Measurements from ENCODE around the gene EVI5L.
"Not testable (repeated sequence)": the region's sequence is repeated elsewhere in the genome, so short reads cannot be mapped to it uniquely, and the experiment has no call there.

Gene EVI5L

DNA sequence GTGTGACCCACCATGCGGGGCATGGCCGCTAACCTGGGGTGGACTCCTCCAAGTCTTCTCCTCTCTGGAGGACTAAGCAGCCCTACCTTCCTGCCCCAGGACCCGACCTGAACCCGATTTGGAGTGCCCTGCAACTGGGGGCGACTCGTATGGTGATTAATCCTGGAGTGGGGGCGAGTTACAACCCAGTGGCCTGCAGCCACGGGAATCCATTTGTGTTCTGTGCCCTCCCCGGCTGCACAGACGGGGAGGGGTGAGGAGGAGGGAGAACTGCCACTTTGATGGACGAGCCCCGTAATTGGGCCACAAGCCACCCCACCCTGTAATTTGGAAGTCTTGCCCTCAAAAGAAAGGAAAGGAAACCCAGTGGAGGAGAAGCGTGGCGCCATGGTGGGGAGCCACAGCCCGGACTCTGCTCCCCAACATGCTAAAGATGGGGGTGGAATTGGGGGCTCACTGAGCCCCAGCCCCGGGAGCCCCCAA is 26.1 kb downstream of the EVI5L start:
- TF ChIP-seq, protein P1, sequence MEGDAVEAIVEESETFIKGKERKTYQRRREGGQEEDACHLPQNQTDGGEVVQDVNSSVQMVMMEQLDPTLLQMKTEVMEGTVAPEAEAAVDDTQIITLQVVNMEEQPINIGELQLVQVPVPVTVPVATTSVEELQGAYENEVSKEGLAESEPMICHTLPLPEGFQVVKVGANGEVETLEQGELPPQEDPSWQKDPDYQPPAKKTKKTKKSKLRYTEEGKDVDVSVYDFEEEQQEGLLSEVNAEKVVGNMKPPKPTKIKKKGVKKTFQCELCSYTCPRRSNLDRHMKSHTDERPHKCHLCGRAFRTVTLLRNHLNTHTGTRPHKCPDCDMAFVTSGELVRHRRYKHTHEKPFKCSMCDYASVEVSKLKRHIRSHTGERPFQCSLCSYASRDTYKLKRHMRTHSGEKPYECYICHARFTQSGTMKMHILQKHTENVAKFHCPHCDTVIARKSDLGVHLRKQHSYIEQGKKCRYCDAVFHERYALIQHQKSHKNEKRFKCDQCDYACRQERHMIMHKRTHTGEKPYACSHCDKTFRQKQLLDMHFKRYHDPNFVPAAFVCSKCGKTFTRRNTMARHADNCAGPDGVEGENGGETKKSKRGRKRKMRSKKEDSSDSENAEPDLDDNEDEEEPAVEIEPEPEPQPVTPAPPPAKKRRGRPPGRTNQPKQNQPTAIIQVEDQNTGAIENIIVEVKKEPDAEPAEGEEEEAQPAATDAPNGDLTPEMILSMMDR (conservative IDR thresholded peaks at IDR 0.05; ENCODE audit: low read depth, low read length), result no peak
- DNase-seq (ENCODE audit: low read depth), result no peak
- H3K4me3 ChIP-seq (ENCODE audit: low read length), result no peak overlapping the region

DNA sequence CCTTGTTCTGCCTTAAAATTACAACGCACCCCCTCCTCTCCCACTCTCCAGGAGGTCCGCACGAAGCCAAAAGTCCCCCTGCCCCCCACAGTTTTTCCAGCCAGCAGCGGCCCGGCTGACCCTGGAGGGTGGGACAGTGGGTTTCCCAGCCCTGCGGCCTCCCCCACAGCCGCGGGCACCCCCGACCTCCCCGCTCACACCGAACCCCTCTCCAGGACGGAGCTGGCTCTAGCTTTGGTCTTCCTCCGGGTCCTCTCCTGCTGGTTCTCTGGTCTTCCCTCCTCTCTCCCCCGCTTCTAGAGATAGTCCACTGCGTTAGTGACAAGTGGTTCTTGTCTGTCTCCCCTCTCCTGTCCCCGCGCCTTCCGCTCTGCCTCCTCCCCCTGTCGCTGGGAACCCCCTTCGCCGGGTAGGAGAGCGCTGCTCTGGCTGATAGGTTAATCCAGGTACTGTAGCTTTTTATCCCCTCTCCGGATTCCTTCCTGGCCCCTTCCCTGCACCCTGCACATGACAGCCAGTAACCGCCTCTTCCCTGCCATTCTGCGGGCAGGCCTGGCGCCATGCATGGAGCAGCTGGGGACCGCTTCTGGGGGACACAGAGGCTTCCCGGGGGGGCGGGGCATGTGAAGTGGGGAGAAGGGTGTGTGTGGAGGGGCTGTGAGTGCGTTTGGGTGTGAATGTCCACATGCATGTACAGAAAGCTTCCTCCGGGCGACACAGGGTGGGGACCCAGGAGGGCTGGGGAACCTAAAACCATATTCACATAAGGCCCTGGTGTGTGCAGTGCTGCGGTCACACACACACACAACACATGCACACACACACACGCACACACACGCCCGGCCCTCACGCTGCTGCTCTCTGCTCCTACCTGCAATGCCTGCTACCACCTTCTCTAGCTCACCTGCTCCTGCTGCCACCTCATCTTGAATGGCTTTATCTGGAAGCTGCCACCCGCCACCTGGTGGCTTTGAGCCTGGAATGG is 27.0 kb downstream of the EVI5L start:
- no peak overlapping the region for H3K4me3 ChIP-seq (ENCODE audit: low read length)
- TF ChIP-seq, protein P1 (conservative IDR thresholded peaks at IDR 0.05; ENCODE audit: low read depth, low read length), result no peak
- no peak for DNase-seq (ENCODE audit: low read depth)

DNA sequence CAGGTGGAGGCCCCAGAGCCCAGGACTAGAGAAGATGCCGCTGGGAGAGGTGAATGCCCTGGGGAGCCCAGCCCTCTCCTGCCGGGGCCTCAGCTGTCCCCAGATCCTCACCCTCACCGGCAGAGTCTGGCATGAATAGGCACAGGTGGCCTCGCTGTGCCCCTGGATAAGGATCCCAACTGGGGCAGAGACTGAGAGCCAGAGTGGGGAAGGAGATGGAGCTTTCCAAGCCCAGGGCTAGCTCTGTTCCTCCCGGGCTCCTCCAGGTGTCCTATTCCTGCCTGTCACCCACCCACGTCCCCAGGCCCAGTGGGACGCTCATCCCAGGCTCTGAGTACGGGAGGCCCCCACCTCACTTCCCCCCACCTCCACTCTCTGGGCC is 27.7 kb downstream of the EVI5L start:
- no peak overlapping the region for H3K4me3 ChIP-seq (ENCODE audit: low read length)
- DNase-seq (ENCODE audit: low read depth), result no peak

DNA sequence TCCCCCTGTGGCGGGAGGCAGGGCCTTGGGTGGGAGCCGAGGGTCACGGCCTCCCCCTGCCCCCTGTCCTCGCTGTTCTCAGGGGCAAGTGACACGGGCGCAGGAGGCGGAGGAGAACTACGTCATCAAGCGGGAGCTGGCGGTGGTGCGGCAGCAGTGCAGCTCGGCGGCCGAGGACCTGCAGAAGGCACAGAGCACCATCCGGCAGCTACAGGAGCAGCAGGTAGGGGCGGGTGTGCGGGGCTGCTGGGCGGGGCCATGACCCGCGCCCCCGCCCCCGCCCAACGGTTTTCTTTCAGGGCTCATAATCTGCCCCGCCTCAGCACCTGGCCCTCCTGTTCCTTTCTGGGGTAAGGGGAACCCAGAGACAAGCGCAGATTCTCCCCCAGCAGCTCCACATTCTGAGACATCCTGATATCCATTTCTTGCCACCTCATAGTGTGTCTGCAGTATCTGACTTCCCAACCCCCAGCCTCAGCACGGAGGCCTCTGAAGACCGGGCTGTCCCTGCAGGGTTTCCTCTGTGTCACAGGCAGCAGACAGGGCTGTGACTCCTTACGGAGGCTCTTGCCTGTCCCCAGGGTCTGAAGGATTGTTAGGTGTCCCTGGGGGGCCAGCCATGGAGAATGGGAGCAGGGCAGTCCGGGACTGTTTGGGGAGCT is 28.2 kb downstream of the EVI5L start:
- no peak for DNase-seq (ENCODE audit: low read depth)
- TF ChIP-seq, protein P1 (conservative IDR thresholded peaks at IDR 0.05; ENCODE audit: low read depth, low read length), result no peak
- H3K4me3 ChIP-seq (ENCODE audit: low read length), result no peak overlapping the region

More for the DNA sequence above, 27.7 kb downstream of the EVI5L start:
- TF ChIP-seq, protein P1 (conservative IDR thresholded peaks at IDR 0.05; ENCODE audit: low read depth, low read length), result no peak

DNA sequence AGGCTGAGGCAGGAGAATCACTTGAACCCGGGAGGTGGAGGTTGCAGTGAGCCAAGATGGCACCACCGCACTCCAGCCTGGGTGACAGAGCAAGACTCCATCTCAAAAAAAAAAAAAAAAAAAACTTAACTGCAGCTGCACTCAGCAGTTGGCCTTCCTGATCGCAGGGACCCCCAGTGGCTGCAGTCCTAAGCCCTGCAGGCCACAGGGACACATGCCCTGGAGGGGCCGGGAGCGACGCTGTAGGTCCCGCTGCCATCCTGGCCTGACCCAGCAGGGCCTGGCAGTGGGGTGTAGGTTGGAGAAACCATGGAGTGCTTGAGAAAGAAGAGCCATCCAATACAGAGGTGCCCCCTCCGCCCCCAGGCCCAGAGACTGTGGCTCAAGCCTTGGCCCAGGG is 29.1 kb downstream of the EVI5L start:
- not testable (repeated sequence) for DNase-seq (ENCODE audit: low read depth); H3K4me3 ChIP-seq (ENCODE audit: low read length)

DNA sequence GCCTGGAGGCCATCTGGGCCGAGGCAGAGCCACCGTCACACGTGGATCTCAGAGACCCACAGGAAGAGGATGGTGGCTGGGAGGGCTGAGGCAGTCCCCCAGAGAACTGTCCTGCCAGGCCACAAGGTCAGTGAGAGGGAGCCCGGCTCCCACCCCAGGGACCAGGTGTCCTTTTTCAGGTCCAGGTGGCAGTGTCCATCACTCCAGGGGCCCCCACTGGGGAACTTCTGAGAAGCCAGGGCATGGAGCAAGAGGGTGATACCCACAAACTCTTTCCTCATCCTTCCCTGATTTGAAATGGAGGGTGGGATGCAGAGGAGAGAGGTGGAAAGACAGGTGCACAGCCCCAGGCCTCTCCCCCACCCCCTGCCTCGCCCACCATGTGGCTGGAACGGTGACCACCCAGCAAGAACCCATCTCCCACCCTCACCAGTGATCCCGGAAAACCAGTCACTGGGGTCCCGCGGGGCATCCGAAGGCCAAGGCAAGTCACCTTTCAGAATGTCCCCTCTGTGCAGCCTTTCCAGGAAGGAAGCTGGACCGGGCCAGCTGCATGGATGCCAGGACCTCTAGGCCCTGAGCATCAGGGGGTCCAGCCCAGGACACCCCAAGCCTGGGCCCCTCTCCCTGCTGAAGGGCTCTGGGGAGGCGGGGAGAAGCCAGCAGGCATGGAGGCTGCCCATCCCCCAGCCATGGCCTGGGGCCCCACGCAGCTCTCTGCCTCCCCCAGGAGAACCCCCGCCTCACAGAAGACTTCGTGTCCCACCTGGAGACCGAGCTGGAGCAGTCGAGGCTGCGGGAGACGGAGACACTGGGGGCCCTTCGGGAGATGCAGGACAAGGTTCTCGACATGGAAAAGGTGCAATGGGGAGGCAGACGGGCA is 30.1 kb downstream of the EVI5L start:
- TF ChIP-seq, protein P1 (conservative IDR thresholded peaks at IDR 0.05; ENCODE audit: low read depth, low read length), result no peak
- H3K4me3 ChIP-seq (ENCODE audit: low read length), result no peak overlapping the region
- no peak for DNase-seq (ENCODE audit: low read depth)

Measured in retinal pigment epithelial cell (primary cell).